ENCODE measurements around the gene MAPK9. TPM values are rescaled to one million over a fixed set of nuclear protein-coding genes. Genes with fewer than 3 reads are reported as not detected.

The MAPK9 gene
- total RNA-seq, 2 experiments from 2014 or later: 19.9 to 42.1 TPM

DNA sequence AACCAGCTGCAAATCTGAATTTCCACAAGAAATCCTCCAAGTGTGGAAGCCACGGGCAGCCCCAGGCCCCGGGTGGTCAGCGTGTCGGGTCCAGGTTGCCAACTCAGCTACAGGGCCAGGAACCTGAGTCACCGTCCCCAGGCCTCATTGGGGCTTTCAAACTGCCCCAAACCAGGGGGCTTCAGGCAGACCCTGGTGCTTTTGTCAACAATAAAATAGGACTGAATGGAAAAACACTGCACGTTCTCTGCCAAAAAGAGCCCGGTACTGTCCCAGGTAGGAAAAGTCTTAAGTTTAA, 37.2 kb upstream of the MAPK9 start:
- no TSS peak for BruUV-seq (replicated peaks)
- ChIA-PET CTCF (ENCODE audit: unreplicated experiment) (interaction anchor here (1.0 to 1.3 kb wide), 3 partner anchors 9 to 30 kb away, joined by 3 to 4 read pairs (median 3); no protein-coding TSS in a partner anchor), POLR2A (interaction anchor here (0.6 to 0.9 kb wide), 2 partner anchors 15 to 151 kb away, joined by 3 to 5 read pairs; no protein-coding TSS in a partner anchor)
- H3K4me1 ChIP-seq (ENCODE audit: insufficient read depth, low read length, poor library complexity, severe bottlenecking): no peaks in the 10 kb centered on the region
- TF ChIP-seq EZH2phosphoT487 (IDR thresholded peaks at IDR 0.05; ENCODE audit: borderline replicate concordance, low read depth, low read length): no peak
- TF ChIP-seq, protein P1, sequence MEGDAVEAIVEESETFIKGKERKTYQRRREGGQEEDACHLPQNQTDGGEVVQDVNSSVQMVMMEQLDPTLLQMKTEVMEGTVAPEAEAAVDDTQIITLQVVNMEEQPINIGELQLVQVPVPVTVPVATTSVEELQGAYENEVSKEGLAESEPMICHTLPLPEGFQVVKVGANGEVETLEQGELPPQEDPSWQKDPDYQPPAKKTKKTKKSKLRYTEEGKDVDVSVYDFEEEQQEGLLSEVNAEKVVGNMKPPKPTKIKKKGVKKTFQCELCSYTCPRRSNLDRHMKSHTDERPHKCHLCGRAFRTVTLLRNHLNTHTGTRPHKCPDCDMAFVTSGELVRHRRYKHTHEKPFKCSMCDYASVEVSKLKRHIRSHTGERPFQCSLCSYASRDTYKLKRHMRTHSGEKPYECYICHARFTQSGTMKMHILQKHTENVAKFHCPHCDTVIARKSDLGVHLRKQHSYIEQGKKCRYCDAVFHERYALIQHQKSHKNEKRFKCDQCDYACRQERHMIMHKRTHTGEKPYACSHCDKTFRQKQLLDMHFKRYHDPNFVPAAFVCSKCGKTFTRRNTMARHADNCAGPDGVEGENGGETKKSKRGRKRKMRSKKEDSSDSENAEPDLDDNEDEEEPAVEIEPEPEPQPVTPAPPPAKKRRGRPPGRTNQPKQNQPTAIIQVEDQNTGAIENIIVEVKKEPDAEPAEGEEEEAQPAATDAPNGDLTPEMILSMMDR (conservative IDR thresholded peaks at IDR 0.05; ENCODE audit: low read length): no peak
- H3K27ac ChIP-seq (ENCODE audit: low read depth, low read length, poor library complexity, severe bottlenecking): no peak overlapping the region
- no peak overlapping the region for H2AFZ ChIP-seq (ENCODE audit: low read length)
- H3K79me2 ChIP-seq (ENCODE audit: insufficient read depth, low read depth, low read length): no peaks in the 10 kb centered on the region
- no peak overlapping the region for H3K4me2 ChIP-seq (ENCODE audit: low read length)
- no peaks in the 10 kb centered on the region for H3K9me3 ChIP-seq (ENCODE audit: low read length)
- no peaks in the 10 kb centered on the region for H3K36me3 ChIP-seq (ENCODE audit: insufficient read depth, low read length)
- H3K4me3 ChIP-seq (ENCODE audit: low read depth, low read length, poor library complexity, severe bottlenecking): no peak overlapping the region
- no peaks in the 10 kb centered on the region for H3K9me2 ChIP-seq (ENCODE audit: insufficient read depth, low read length)
- H4K20me1 ChIP-seq (ENCODE audit: insufficient read depth, low read length): no peaks in the 10 kb centered on the region
- intact Hi-C loops (cut with micrococcal nuclease; ENCODE audit: unreplicated experiment): no loop called here
- no peak for DNase-seq (ENCODE audit: low spot score)

DNA sequence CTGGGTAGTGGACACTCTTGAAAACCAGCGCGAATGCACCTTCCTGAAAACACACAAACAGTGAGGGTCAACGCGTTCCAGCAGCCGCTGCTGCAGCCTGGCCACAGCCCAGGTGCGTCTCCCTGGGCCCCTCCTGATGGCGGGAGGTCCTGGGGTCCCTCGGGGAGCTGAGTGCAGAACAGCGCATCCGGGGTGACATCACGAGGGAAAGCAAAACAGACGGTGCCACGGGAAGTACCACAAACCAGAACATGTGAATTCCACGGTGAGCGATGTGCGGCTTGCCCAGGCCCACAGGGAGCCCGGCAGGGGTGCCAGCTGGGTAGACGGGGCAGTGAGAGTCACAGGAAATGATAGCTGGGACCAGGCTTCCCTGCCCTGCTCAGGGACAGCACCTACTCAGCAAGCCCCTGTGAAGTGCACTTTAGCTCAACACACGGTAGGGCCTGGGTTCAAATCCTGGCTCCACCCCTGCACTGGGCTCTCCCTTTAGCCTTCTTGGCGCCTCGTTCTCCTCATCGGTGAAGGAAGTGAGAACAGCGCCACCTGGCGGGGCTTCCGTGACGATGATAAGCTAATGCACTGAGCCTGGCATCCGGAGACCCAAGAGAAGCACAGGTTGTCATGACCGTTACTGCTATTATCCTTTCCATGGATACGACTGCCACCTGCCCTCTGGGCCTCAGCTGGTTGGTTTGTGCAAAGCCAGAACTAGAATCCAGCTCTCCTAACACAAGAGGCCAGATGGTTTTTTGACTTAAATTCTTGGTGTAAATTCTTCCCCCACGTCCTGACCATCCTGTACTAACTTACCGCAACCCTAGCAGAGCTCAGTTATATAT, 36.6 kb upstream of the MAPK9 start:
- BruUV-seq (replicated peaks): no TSS peak
- Histone ChIP-seq H3K79me2 (ENCODE audit: insufficient read depth, low read depth, low read length) (no peaks in the 10 kb centered on the region), H3K36me3 (ENCODE audit: insufficient read depth, low read length) (no peaks in the 10 kb centered on the region), H3K9me3 (ENCODE audit: low read length) (no peaks in the 10 kb centered on the region), H4K20me1 (ENCODE audit: insufficient read depth, low read length) (no peaks in the 10 kb centered on the region), H3K4me3 (ENCODE audit: low read depth, low read length, poor library complexity, severe bottlenecking) (no peak overlapping the region), H3K4me1 (ENCODE audit: insufficient read depth, low read length, poor library complexity, severe bottlenecking) (no peaks in the 10 kb centered on the region), H3K4me2 (ENCODE audit: low read length) (no peak overlapping the region), H2AFZ (ENCODE audit: low read length) (no peak overlapping the region), H3K9me2 (ENCODE audit: insufficient read depth, low read length) (no peaks in the 10 kb centered on the region), H3K27ac (ENCODE audit: low read depth, low read length, poor library complexity, severe bottlenecking) (no peak overlapping the region)
- CTCF ChIA-PET (ENCODE audit: unreplicated experiment): interaction anchor here (1.0 to 1.3 kb wide), 3 partner anchors 9 to 30 kb away, joined by 3 to 4 read pairs (median 3); no protein-coding TSS in a partner anchor
- no peak for TF ChIP-seq EZH2phosphoT487 (IDR thresholded peaks at IDR 0.05; ENCODE audit: borderline replicate concordance, low read depth, low read length)
- TF ChIP-seq, protein P1 (conservative IDR thresholded peaks at IDR 0.05; ENCODE audit: low read length): peak; percentile 83
- DNase-seq (ENCODE audit: low spot score): peak; percentile 83
- POLR2A ChIA-PET: interaction anchor here (0.6 to 0.9 kb wide), 2 partner anchors 15 to 150 kb away, joined by 3 to 5 read pairs; no protein-coding TSS in a partner anchor
- intact Hi-C loops (cut with micrococcal nuclease; ENCODE audit: unreplicated experiment): loop anchor here (1.0 kb wide), 1 partner anchor 35 kb away; no protein-coding TSS in a partner anchor

All from OCI-LY7 (cell line).